NB4 (cell line): ENCODE measurements around the gene HDAC3.

ENCODE experiments used
- POLR2A ChIP-seq: IDR thresholded peaks from 2 replicates; pipeline ENCODE4 v1.6.1; 2011; ENCODE audit warnings: mild to moderate bottlenecking; ENCODE audit not compliant: insufficient read length; ENCODE audit errors: extremely low read depth
- TF ChIP-seq, protein P1 (sequence below): IDR thresholded peaks from one replicate; pipeline ENCODE4 v1.5.1; 2012; ENCODE audit warnings: low read depth, low read length
- TF ChIP-seq, protein P2 (sequence below): IDR thresholded peaks from 2 replicates; pipeline ENCODE4 v1.6.1; 2011; ENCODE audit warnings: low read depth, low read length

DNA sequence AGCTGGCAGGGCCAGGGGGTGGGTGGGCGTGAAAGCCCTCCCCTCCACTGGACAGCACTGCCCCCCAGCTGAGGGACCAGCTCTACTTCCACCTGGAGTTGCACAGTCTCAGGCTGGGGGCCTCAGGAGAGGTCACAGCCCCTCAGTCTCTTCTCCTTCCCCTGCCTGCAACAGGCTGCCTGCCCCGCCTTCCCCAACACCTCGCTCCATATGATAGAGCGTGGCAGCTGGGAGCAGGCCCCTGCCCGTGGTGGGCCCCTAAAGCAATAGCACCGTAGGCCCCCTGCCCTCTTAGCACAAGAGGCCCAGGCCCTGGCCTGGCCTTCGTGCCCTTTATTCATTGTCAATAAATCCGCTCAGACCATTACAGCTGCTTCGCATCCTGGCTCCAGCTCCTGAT lies 4.0 kb upstream of the HDAC3 start:
- TF ChIP-seq, protein P1, sequence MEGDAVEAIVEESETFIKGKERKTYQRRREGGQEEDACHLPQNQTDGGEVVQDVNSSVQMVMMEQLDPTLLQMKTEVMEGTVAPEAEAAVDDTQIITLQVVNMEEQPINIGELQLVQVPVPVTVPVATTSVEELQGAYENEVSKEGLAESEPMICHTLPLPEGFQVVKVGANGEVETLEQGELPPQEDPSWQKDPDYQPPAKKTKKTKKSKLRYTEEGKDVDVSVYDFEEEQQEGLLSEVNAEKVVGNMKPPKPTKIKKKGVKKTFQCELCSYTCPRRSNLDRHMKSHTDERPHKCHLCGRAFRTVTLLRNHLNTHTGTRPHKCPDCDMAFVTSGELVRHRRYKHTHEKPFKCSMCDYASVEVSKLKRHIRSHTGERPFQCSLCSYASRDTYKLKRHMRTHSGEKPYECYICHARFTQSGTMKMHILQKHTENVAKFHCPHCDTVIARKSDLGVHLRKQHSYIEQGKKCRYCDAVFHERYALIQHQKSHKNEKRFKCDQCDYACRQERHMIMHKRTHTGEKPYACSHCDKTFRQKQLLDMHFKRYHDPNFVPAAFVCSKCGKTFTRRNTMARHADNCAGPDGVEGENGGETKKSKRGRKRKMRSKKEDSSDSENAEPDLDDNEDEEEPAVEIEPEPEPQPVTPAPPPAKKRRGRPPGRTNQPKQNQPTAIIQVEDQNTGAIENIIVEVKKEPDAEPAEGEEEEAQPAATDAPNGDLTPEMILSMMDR: no peak
- no peak for TF ChIP-seq POLR2A
- TF ChIP-seq, protein P2, sequence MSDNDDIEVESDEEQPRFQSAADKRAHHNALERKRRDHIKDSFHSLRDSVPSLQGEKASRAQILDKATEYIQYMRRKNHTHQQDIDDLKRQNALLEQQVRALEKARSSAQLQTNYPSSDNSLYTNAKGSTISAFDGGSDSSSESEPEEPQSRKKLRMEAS: no peak
